ENCODE measurements around the gene PCBD1.

GRCh38 chr10:70853457-70853856 is 34.9 kb downstream of the PCBD1 start:
- TF ChIP-seq, protein P1, sequence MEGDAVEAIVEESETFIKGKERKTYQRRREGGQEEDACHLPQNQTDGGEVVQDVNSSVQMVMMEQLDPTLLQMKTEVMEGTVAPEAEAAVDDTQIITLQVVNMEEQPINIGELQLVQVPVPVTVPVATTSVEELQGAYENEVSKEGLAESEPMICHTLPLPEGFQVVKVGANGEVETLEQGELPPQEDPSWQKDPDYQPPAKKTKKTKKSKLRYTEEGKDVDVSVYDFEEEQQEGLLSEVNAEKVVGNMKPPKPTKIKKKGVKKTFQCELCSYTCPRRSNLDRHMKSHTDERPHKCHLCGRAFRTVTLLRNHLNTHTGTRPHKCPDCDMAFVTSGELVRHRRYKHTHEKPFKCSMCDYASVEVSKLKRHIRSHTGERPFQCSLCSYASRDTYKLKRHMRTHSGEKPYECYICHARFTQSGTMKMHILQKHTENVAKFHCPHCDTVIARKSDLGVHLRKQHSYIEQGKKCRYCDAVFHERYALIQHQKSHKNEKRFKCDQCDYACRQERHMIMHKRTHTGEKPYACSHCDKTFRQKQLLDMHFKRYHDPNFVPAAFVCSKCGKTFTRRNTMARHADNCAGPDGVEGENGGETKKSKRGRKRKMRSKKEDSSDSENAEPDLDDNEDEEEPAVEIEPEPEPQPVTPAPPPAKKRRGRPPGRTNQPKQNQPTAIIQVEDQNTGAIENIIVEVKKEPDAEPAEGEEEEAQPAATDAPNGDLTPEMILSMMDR (IDR thresholded peaks at IDR 0.05): no peak
- TF ChIP-seq EZH2phosphoT487 (IDR thresholded peaks at IDR 0.05): no peak

Data from neural progenitor cell (in vitro differentiated cells).